Left lobe of liver (tissue), 1 donor: Measurements from ENCODE around the gene SLC25A19. TPM values are rescaled to one million over a fixed set of nuclear protein-coding genes. Genes with fewer than 3 reads are reported as not detected.

Experiments
- total RNA-seq: library from RNA; stranded (reverse); gene quantifications from one replicate; pipeline ENCODE4 v1.2.1, GENCODE V29; 2021
- donor health status: DM: no; HTN: yes; CAD: no.

The SLC25A19 gene
- total RNA-seq, 1 donor from 2014 or later = 3.6 TPM

Other genes with a start within 250 kb of the SLC25A19 start
- gene ATP5PD, start 242.5 kb downstream of the SLC25A19 start, total RNA-seq = 177 TPM
- 7.0 TPM for gene KCTD2, start 242.2 kb downstream of the SLC25A19 start, total RNA-seq
- 1.2 TPM for gene SLC16A5, start 201.5 kb downstream of the SLC25A19 start, total RNA-seq
- gene ARMC7, start 179.5 kb downstream of the SLC25A19 start, total RNA-seq = 5.6 TPM
- 11.9 TPM for gene NT5C, start 157.7 kb downstream of the SLC25A19 start, total RNA-seq
- gene JPT1, start 134.9 kb downstream of the SLC25A19 start, total RNA-seq = 14.8 TPM
- gene SUMO2, start 106.5 kb downstream of the SLC25A19 start, total RNA-seq = 94.9 TPM
- 33.8 TPM for gene NUP85, start 83.8 kb downstream of the SLC25A19 start, total RNA-seq
- gene GGA3, start 27.8 kb downstream of the SLC25A19 start, total RNA-seq = 17.9 TPM
- 36.1 TPM for gene MRPS7, start 27.6 kb downstream of the SLC25A19 start, total RNA-seq
- 7.7 TPM for gene MIF4GD, start 18.2 kb downstream of the SLC25A19 start, total RNA-seq
- 45.8 TPM for gene GRB2, start 116.2 kb upstream of the SLC25A19 start, total RNA-seq
- gene TMEM94, start 167.2 kb upstream of the SLC25A19 start, total RNA-seq = 43.5 TPM
- 26.4 TPM for gene CASKIN2, start 226.1 kb upstream of the SLC25A19 start, total RNA-seq
- gene TSEN54, start 227.1 kb upstream of the SLC25A19 start, total RNA-seq = 15.9 TPM
- gene LLGL2, start 236.3 kb upstream of the SLC25A19 start, total RNA-seq = 90.6 TPM